K562 (cell line): ENCODE data around the gene CAMK2B.

Source experiments
- CEBPG ChIP-seq, 3 experiments: fragments of 200-800 bp in 1 of 3; sonication (Bioruptor generic) in 1 of 3; sonication (generic) in 1 of 3; formaldehyde crosslinking in 1 of 3; IDR thresholded peaks in 2 of 3; conservative IDR thresholded peaks in 1 of 3; 2 replicates each; pipeline versions ENCODE4 v1.6.1 to v1.8.0; 2016 to 2022; ENCODE audit warnings: missing compliant biosample characterization in 2 of 3, missing genetic modification characterization in 2 of 3, mild to moderate bottlenecking in 1 of 3, missing genetic modification reagents in 1 of 3
- CHD2 ChIP-seq: IDR thresholded peaks from 2 replicates; pipeline ENCODE4 v1.6.1; 2011; ENCODE audit warnings: low read depth, low read length
- DACH1 ChIP-seq: fragments of 450-650 bp; IDR thresholded peaks from 2 replicates; pipeline ENCODE4 v1.6.1; 2018; ENCODE audit not compliant: partially characterized antibody
- GABPA ChIP-seq: fragments of 200-800 bp; sonication (Bioruptor generic); conservative IDR thresholded peaks from 2 replicates; pipeline ENCODE4 v1.6.1; 2016; ENCODE audit warnings: low read depth, missing genetic modification characterization, missing compliant biosample characterization
- HIVEP1 ChIP-seq: fragments of 250-450 bp; sonication (Bioruptor Pico); IDR thresholded peaks from 2 replicates; pipeline ENCODE4 v1.4.0; 2020; ENCODE audit warnings: mild to moderate bottlenecking
- MYC ChIP-seq, 2 experiments: fragments of 250-450 bp in 1 of 2; sonication (Bioruptor Pico) in 1 of 2; IDR thresholded peaks; 2 replicates each; pipeline versions ENCODE4 v1.5.1 to v1.6.1; 2012 to 2021; ENCODE audit warnings: low read depth in 2 of 2, borderline replicate concordance in 1 of 2, improper control_type of control experiment in 1 of 2, low read length in 1 of 2, mild to moderate bottlenecking in 1 of 2, moderate library complexity in 1 of 2
- NUFIP1 ChIP-seq: fragments of 450-650 bp; IDR thresholded peaks from 2 replicates; pipeline ENCODE4 v1.6.1; 2018; ENCODE audit not compliant: partially characterized antibody
- SP1 ChIP-seq: sonication (generic); formaldehyde crosslinking; IDR thresholded peaks from 2 replicates; pipeline ENCODE4 v1.8.1; 2022; ENCODE audit warnings: mild to moderate bottlenecking, missing genetic modification reagents
- ZNF121 ChIP-seq: sonication (generic); formaldehyde crosslinking; conservative IDR thresholded peaks from 2 replicates; pipeline ENCODE4 v1.8.0; 2022; ENCODE audit warnings: missing genetic modification reagents
- ZNF436 ChIP-seq: fragments of 250-450, 450-650 bp; sonication (Bioruptor Pico); formaldehyde crosslinking; IDR thresholded peaks from 2 replicates; pipeline ENCODE4 v1.7.0; 2020; ENCODE audit warnings: mild to moderate bottlenecking
- TF ChIP-seq, protein P1 (sequence below), 3 experiments: IDR thresholded peaks in 2 of 3; conservative IDR thresholded peaks in 1 of 3; 2 replicates each; pipeline ENCODE4 v1.5.1; 2011 to 2012; ENCODE audit warnings: low read length in 3 of 3, mild to moderate bottlenecking in 3 of 3, control low read depth in 2 of 3, improper control_type of control experiment in 1 of 3, inconsistent platforms in 1 of 3, low read depth in 1 of 3, mixed read lengths in 1 of 3, moderate library complexity in 1 of 3; ENCODE audit not compliant: insufficient read depth in 2 of 3
- TF ChIP-seq, protein P2 (sequence below): sonication (generic); formaldehyde crosslinking; IDR thresholded peaks from 2 replicates; pipeline ENCODE4 v1.9.0; 2022; ENCODE audit warnings: mild to moderate bottlenecking, missing genetic modification reagents

DNA sequence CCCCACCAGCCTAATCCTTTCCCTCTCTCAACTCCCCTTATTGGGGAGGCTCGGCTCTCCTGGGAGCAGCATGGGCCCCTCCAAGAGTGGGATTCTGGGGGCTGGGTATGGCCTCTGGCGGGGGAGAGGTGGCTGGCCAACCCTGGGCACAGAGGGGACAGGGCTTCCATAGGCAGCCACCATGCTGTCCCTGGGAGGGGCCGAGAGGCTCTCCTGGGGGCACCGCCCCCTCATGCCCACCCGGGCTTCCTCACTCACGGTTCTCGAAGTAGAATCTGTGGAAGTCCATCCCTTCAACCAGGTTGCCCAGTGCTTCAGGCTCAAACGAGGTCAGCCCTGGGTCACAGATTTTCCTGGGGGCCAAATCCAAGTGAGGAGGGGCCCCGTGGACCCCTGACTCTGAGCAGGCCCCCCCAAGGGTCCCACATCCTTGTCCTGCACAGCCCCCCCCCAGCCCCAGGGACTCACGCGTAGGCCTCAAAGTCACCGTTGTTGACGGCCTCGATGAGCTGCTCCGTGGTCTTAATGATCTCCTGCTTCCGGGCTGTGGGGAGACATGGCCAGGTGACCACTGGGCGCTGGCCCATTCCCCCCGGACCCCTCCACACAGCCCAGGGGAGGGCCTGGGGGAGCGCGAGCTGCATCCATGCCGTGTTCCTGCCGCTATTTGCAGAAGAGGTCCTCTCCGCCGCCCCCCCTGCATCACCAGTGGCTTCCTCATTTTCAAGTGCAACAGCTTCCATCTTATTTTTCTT is 104.9 kb downstream of the CAMK2B start:
- TF ChIP-seq NUFIP1 (no peak), HIVEP1 (CRISPR knock-in tag) (no peak), CHD2 (no peak), ZNF121 (no peak), GABPA (tag) (no peak), ZNF436 (CRISPR knock-in tag) (no peak), DACH1 (no peak), MYC (IDR thresholded peaks at IDR 0.05; ENCODE audit: low read depth, low read length) (no peak), MYC (CRISPR knock-in tag; IDR thresholded peaks at IDR 0.05; ENCODE audit: borderline replicate concordance, low read depth) (no peak), SP1 (CRISPR knock-in tag) (no peak), CEBPG (CRISPR knock-in tag; IDR thresholded peaks at IDR 0.05) (no peak), CEBPG (tag; conservative IDR thresholded peaks at IDR 0.05 in 1 of 2, IDR thresholded peaks at IDR 0.05 in 1 of 2) (no peak)
- TF ChIP-seq, protein P1, sequence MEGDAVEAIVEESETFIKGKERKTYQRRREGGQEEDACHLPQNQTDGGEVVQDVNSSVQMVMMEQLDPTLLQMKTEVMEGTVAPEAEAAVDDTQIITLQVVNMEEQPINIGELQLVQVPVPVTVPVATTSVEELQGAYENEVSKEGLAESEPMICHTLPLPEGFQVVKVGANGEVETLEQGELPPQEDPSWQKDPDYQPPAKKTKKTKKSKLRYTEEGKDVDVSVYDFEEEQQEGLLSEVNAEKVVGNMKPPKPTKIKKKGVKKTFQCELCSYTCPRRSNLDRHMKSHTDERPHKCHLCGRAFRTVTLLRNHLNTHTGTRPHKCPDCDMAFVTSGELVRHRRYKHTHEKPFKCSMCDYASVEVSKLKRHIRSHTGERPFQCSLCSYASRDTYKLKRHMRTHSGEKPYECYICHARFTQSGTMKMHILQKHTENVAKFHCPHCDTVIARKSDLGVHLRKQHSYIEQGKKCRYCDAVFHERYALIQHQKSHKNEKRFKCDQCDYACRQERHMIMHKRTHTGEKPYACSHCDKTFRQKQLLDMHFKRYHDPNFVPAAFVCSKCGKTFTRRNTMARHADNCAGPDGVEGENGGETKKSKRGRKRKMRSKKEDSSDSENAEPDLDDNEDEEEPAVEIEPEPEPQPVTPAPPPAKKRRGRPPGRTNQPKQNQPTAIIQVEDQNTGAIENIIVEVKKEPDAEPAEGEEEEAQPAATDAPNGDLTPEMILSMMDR (IDR thresholded peaks at IDR 0.05 in 2 of 3, conservative IDR thresholded peaks at IDR 0.05 in 1 of 3; ENCODE audit: insufficient read depth in 2 of 3, low read depth in 1 of 3, low read length in 3 of 3) = no peak
- TF ChIP-seq, protein P2, sequence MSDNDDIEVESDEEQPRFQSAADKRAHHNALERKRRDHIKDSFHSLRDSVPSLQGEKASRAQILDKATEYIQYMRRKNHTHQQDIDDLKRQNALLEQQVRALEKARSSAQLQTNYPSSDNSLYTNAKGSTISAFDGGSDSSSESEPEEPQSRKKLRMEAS (CRISPR knock-in tag) = no peak
